ENCODE measurements around the gene SLC39A11. TPM values are rescaled to one million over a fixed set of nuclear protein-coding genes. Genes with fewer than 3 reads are reported as not detected.

The SLC39A11 gene
- total and polyA plus RNA-seq, 2 of the 13 experiments (the other 11 are each of a cell fraction or from before 2014, with no cell fraction given) = 17.2 to 31.5 TPM

DNA sequence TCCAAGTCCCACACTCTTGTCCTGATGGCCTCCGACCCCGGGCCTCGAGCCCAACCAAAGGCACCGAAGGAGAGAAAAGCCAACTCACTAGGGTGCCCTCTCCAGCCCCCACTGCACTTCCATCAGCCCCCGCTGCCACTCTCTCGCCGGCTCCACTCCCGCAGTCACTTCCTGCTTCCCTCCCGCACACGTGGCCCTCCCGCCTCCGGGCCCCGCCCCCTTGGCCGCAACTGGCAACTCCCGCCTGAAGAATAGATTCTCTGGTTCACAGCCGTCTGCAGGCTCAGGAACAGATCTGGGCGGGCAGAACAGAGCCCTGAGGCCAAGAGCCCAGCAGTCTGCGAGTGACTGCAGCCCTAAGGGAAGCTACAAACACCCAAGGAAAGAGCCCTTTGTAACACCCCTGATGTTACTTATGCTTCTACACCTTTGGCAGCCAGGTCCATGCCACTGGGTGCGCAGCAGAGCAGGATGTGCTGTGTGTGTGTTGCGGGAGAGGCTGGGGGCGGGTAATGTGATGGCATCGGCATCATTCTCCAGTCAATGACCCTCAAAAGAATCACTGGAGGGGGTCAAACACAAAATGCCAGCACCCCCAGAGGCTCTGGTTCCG, at the start of gene SLC39A11 (continued):
- TF ChIP-seq, protein P1, sequence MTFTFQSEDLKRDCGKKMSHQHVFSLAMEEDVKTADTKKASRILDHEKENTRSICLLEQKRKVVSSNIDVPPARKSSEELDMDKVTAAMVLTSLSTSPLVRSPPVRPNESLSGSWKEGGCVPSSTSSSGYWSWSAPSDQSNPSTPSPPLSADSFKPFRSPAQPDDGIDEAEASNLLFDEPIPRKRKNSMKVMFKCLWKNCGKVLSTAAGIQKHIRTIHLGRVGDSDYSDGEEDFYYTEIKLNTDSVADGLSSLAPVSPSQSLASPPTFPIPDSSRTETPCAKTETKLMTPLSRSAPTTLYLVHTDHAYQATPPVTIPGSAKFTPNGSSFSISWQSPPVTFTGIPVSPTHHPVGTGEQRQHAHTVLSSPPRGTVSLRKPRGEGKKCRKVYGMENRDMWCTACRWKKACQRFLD (CRISPR knock-in tag; IDR thresholded peaks at IDR 0.05; ENCODE audit: borderline replicate concordance) = no peak
- TF ChIP-seq, protein P2, sequence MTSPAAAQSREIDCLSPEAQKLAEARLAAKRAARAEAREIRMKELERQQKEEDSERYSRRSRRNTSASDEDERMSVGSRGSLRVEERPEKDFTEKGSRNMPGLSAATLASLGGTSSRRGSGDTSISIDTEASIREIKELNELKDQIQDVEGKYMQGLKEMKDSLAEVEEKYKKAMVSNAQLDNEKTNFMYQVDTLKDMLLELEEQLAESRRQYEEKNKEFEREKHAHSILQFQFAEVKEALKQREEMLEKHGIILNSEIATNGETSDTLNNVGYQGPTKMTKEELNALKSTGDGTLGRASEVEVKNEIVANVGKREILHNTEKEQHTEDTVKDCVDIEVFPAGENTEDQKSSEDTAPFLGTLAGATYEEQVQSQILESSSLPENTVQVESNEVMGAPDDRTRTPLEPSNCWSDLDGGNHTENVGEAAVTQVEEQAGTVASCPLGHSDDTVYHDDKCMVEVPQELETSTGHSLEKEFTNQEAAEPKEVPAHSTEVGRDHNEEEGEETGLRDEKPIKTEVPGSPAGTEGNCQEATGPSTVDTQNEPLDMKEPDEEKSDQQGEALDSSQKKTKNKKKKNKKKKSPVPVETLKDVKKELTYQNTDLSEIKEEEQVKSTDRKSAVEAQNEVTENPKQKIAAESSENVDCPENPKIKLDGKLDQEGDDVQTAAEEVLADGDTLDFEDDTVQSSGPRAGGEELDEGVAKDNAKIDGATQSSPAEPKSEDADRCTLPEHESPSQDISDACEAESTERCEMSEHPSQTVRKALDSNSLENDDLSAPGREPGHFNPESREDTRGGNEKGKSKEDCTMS (CRISPR knock-in tag; conservative IDR thresholded peaks at IDR 0.05) = no peak
- TF ChIP-seq WIZ (CRISPR knock-in tag; IDR thresholded peaks at IDR 0.05) = peak; percentile 87; the same call in 1 of the 2 replicates
- no peak for TF ChIP-seq ZSCAN12 (CRISPR knock-in tag; IDR thresholded peaks at IDR 0.05)
- TF ChIP-seq, protein P3, sequence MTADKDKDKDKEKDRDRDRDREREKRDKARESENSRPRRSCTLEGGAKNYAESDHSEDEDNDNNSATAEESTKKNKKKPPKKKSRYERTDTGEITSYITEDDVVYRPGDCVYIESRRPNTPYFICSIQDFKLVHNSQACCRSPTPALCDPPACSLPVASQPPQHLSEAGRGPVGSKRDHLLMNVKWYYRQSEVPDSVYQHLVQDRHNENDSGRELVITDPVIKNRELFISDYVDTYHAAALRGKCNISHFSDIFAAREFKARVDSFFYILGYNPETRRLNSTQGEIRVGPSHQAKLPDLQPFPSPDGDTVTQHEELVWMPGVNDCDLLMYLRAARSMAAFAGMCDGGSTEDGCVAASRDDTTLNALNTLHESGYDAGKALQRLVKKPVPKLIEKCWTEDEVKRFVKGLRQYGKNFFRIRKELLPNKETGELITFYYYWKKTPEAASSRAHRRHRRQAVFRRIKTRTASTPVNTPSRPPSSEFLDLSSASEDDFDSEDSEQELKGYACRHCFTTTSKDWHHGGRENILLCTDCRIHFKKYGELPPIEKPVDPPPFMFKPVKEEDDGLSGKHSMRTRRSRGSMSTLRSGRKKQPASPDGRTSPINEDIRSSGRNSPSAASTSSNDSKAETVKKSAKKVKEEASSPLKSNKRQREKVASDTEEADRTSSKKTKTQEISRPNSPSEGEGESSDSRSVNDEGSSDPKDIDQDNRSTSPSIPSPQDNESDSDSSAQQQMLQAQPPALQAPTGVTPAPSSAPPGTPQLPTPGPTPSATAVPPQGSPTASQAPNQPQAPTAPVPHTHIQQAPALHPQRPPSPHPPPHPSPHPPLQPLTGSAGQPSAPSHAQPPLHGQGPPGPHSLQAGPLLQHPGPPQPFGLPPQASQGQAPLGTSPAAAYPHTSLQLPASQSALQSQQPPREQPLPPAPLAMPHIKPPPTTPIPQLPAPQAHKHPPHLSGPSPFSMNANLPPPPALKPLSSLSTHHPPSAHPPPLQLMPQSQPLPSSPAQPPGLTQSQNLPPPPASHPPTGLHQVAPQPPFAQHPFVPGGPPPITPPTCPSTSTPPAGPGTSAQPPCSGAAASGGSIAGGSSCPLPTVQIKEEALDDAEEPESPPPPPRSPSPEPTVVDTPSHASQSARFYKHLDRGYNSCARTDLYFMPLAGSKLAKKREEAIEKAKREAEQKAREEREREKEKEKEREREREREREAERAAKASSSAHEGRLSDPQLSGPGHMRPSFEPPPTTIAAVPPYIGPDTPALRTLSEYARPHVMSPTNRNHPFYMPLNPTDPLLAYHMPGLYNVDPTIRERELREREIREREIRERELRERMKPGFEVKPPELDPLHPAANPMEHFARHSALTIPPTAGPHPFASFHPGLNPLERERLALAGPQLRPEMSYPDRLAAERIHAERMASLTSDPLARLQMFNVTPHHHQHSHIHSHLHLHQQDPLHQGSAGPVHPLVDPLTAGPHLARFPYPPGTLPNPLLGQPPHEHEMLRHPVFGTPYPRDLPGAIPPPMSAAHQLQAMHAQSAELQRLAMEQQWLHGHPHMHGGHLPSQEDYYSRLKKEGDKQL (CRISPR knock-in tag; IDR thresholded peaks at IDR 0.05; ENCODE audit: low read depth) = no peak
- no peak for TF ChIP-seq SSRP1 (CRISPR knock-in tag; IDR thresholded peaks at IDR 0.05)
- TF ChIP-seq ZNF331 (CRISPR knock-in tag; IDR thresholded peaks at IDR 0.05) = peak; percentile 70
- no peak for TF ChIP-seq NFRKB (IDR thresholded peaks at IDR 0.05)
- TF ChIP-seq SP4 (CRISPR knock-in tag; IDR thresholded peaks at IDR 0.05) = peak; percentile 90
- no peak for TF ChIP-seq ZNF530 (CRISPR knock-in tag; IDR thresholded peaks at IDR 0.05; ENCODE audit: low read depth)
- TF ChIP-seq, protein P4, sequence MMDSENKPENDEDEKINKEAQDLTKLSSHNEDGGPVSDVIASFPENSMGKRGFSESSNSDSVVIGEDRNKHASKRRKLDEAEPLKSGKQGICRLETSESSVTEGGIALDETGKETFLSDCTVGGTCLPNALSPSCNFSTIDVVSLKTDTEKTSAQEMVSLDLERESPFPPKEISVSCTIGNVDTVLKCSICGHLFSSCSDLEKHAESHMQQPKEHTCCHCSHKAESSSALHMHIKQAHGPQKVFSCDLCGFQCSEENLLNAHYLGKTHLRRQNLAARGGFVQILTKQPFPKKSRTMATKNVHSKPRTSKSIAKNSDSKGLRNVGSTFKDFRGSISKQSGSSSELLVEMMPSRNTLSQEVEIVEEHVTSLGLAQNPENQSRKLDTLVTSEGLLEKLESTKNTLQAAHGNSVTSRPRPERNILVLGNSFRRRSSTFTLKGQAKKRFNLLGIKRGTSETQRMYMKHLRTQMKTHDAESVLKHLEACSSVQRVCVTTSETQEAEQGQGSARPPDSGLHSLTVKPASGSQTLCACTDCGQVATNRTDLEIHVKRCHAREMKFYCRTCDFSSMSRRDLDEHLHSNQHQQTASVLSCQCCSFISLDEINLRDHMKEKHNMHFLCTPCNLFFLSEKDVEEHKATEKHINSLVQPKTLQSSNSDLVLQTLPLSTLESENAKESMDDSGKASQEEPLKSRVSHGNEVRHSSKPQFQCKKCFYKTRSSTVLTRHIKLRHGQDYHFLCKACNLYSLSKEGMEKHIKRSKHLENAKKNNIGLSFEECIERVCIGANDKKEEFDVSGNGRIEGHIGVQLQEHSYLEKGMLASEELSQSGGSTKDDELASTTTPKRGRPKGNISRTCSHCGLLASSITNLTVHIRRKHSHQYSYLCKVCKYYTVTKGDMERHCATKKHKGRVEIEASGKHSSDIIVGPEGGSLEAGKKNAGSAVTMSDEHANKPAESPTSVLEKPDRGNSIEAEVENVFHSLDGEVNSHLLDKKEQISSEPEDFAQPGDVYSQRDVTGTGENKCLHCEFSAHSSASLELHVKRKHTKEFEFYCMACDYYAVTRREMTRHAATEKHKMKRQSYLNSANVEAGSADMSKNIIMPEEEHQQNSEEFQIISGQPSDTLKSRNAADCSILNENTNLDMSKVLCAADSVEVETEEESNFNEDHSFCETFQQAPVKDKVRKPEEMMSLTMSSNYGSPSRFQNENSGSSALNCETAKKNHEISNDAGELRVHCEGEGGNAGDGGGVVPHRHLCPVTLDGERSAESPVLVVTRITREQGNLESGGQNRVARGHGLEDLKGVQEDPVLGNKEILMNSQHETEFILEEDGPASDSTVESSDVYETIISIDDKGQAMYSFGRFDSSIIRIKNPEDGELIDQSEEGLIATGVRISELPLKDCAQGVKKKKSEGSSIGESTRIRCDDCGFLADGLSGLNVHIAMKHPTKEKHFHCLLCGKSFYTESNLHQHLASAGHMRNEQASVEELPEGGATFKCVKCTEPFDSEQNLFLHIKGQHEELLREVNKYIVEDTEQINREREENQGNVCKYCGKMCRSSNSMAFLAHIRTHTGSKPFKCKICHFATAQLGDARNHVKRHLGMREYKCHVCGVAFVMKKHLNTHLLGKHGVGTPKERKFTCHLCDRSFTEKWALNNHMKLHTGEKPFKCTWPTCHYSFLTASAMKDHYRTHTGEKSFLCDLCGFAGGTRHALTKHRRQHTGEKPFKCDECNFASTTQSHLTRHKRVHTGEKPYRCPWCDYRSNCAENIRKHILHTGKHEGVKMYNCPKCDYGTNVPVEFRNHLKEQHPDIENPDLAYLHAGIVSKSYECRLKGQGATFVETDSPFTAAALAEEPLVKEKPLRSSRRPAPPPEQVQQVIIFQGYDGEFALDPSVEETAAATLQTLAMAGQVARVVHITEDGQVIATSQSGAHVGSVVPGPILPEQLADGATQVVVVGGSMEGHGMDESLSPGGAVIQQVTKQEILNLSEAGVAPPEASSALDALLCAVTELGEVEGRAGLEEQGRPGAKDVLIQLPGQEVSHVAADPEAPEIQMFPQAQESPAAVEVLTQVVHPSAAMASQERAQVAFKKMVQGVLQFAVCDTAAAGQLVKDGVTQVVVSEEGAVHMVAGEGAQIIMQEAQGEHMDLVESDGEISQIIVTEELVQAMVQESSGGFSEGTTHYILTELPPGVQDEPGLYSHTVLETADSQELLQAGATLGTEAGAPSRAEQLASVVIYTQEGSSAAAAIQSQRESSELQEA (CRISPR knock-in tag; IDR thresholded peaks at IDR 0.05; ENCODE audit: not compliant biosample characterization) = no peak
- TF ChIP-seq RBAK (CRISPR knock-in tag; IDR thresholded peaks at IDR 0.05) = no peak

All from HepG2 (cell line).